GM12872 (cell line): ENCODE results near the gene NUDT15.

Source experiments
- CTCF ChIP-seq: IDR thresholded peaks from 3 replicates; pipeline ENCODE4 v1.5.1; 2011; ENCODE audit warnings: low read depth, mild to moderate bottlenecking, low read length, moderate library complexity; ENCODE audit not compliant: insufficient read depth

The NUDT15 gene

GRCh38 chr13:48001114-48001881 lies 36.2 kb upstream of the NUDT15 start, which contains the start of gene SUCLA2:
SUCLA2 (minus strand) TSS chr13:48001273; CDS start chr13:48001269, 4 bp downstream.
- no peak for TF ChIP-seq CTCF

GRCh38 chr13:48004201-48004600 lies 33.3 kb upstream of the NUDT15 start:
- no peak for TF ChIP-seq CTCF

GRCh38 chr13:48006396-48006795 lies 31.1 kb upstream of the NUDT15 start:
- no peak for TF ChIP-seq CTCF

- TF ChIP-seq CTCF, result no peak
Observed at GRCh38 chr13:48009284-48009683, 28.2 kb upstream of the NUDT15 start.

- TF ChIP-seq CTCF, result no peak
Observed at GRCh38 chr13:48010698-48011097, 26.8 kb upstream of the NUDT15 start.

GRCh38 chr13:48012668-48013067 lies 24.9 kb upstream of the NUDT15 start:
- no peak for TF ChIP-seq CTCF

GRCh38 chr13:48014359-48014758 lies 23.2 kb upstream of the NUDT15 start:
- no peak for TF ChIP-seq CTCF
